Upper lobe of right lung (tissue), 1 donor: ENCODE measurements around the gene SIPA1L2. TPM values are rescaled to one million over a fixed set of nuclear protein-coding genes. Genes with fewer than 3 reads are reported as not detected.

Experiments
- ATAC-seq: fragments of 200-7000 bp; cut with Tn5 transposase; one replicate; pipeline ENCODE4 v1.9.1; 2020; ENCODE audit warnings: mild to moderate bottlenecking, moderate library complexity
- DNase-seq: peaks from one replicate; pipeline ENCODE4 v3.0.0-alpha.2; 2020
- H3K27ac ChIP-seq: fragments of 200-600 bp; one replicate; pipeline ENCODE4 v1.8.0; 2022
- H3K27me3 ChIP-seq: fragments of 200-600 bp; one replicate; pipeline ENCODE4 v1.8.0; 2022; ENCODE audit warnings: mild to moderate bottlenecking
- H3K36me3 ChIP-seq: fragments of 200-600 bp; one replicate; pipeline ENCODE4 v1.8.0; 2022
- H3K4me1 ChIP-seq: fragments of 200-600 bp; one replicate; pipeline ENCODE4 v1.8.0; 2022
- H3K4me3 ChIP-seq: fragments of 200-600 bp; one replicate; pipeline ENCODE4 v1.8.0; 2022; ENCODE audit warnings: mild to moderate bottlenecking
- H3K9me3 ChIP-seq: fragments of 200-600 bp; one replicate; pipeline ENCODE4 v1.8.0; 2022
- intact Hi-C: fragments of 100-400 bp; cut with DNase I; formaldehyde crosslinking; loops from one replicate; pipeline ENCODE4 v1.11.0; 2022
- total RNA-seq: library from RNA; stranded (reverse); fragmentation: NEBNext Ultra II Directional; extraction: Animal tissue kit (Norgen Biotek cat#: 25700); gene quantifications from one replicate; pipeline ENCODE4 v1.2.1, GENCODE V29; 2021
- TF ChIP-seq, protein P1 (sequence below): fragments of 200-600 bp; IDR thresholded peaks from one replicate; pipeline ENCODE4 v1.8.0; 2022; ENCODE audit warnings: antibody characterized with exemption
- donor health status: DM: no; HTN: yes; CAD: no; lungs with severe emphysema.

The SIPA1L2 gene
- total RNA-seq, 1 donor from 2014 or later = 38.3 TPM

DNA sequence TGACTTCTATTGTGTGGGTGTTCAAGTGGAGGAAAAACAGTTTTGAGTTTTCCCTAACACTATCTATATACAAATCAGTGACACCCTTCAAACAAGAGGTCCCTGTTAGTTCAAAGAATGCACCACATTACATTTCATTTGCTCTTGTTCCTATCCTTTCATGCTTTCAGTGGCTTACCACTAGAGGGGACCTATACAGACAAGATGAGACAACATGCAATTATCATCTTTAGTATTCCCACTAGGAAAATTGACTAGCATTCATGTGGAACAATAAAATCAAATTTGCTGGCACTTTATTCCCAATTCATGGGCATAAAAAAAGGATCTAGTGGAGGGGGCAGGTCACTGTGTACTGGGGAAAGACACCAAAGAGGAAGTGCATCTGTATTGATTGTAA is 13.3 kb upstream of the SIPA1L2 start:
- no peak overlapping the region for H3K27ac ChIP-seq
- no peak overlapping the region for H3K4me3 ChIP-seq
- no peaks in the 10 kb centered on the region for H3K9me3 ChIP-seq
- H3K4me1 ChIP-seq = no peaks in the 10 kb centered on the region
- ATAC-seq (no peak), DNase-seq (no peak)
- no peaks in the 10 kb centered on the region for H3K36me3 ChIP-seq
- TF ChIP-seq, protein P1, sequence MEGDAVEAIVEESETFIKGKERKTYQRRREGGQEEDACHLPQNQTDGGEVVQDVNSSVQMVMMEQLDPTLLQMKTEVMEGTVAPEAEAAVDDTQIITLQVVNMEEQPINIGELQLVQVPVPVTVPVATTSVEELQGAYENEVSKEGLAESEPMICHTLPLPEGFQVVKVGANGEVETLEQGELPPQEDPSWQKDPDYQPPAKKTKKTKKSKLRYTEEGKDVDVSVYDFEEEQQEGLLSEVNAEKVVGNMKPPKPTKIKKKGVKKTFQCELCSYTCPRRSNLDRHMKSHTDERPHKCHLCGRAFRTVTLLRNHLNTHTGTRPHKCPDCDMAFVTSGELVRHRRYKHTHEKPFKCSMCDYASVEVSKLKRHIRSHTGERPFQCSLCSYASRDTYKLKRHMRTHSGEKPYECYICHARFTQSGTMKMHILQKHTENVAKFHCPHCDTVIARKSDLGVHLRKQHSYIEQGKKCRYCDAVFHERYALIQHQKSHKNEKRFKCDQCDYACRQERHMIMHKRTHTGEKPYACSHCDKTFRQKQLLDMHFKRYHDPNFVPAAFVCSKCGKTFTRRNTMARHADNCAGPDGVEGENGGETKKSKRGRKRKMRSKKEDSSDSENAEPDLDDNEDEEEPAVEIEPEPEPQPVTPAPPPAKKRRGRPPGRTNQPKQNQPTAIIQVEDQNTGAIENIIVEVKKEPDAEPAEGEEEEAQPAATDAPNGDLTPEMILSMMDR = no peak
- intact Hi-C loops = no loop called here
- no peaks in the 10 kb centered on the region for H3K27me3 ChIP-seq

DNA sequence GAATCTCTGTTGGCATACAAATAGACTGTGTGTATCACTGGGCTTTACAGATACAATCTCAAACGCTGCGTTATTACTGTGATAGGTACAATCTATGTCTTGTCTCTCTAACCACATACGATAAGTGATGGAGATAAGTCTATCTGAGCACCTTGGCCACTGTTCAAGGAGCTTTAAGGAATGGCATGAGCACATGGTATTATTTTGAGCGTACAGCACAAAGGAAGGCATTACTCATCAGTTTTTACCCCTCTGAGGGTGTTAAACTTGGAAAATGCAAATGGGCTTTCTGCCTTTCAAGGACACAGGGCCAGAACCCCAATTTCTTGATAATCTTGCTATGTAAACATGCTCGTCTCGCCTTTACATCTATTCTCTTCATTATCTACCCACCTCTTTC is 11.6 kb upstream of the SIPA1L2 start:
- intact Hi-C loops = no loop called here
- TF ChIP-seq, protein P1 = no peak
- no peak for ATAC-seq
- H3K27me3 ChIP-seq = no peaks in the 10 kb centered on the region
- no peak overlapping the region for H3K27ac ChIP-seq
- no peaks in the 10 kb centered on the region for H3K4me1 ChIP-seq
- H3K4me3 ChIP-seq = no peak overlapping the region
- H3K9me3 ChIP-seq = no peaks in the 10 kb centered on the region
- no peaks in the 10 kb centered on the region for H3K36me3 ChIP-seq
- no peak for DNase-seq

DNA sequence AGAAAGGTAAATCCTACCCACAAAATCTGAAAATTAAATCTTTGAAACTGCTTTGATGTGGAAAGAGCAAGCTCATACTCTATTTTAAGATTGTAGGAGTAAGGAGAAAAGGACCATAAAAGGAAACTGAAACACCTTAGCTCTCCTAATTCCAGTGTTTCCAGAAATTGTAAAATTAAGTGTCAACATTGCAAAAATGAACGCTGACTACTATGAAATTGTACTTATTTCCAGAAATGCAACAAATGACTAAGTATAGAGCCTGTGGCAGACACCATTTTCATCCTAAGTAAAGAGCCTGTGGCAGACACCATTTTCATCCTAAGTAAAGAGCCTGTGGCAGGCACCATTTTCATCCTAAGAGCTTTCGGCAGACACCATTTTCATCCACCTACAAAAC is 6.9 kb upstream of the SIPA1L2 start:
- no peaks in the 10 kb centered on the region for H3K36me3 ChIP-seq
- intact Hi-C loops = no loop called here
- peaks cover 3% of the 10 kb centered on the region for H3K4me1 ChIP-seq
- no peak overlapping the region for H3K27ac ChIP-seq
- no peak for DNase-seq
- no peak for ATAC-seq
- H3K4me3 ChIP-seq = no peak overlapping the region
- H3K9me3 ChIP-seq = no peaks in the 10 kb centered on the region
- H3K27me3 ChIP-seq = no peaks in the 10 kb centered on the region
- TF ChIP-seq, protein P1 = no peak

DNA sequence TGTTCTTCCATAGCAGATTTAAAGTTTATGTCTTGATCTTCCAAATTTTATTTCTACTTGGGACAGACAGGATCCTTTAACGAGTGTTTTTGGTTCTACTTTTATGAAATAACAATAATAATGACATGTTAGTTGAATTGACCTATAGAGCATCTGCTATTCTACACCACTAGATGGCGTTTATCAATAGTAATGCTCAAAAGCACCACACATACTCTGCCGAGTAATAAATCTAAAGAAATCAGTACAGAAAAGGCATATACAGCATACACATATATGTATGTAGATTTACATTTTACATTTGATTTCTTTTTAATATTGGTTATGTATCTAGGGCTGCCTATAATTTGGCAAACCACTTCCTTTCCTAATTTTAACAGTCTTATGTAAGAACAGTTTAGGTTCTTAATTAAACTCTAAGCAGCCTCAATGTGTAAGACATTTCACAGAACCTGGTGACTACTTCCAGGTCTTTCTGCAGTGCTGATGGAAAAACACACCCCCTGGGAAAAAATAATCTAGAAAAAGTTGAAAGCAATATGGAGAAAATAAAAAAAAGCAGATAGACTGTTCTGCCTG is 5.9 kb upstream of the SIPA1L2 start:
- H3K4me3 ChIP-seq = no peak overlapping the region
- ATAC-seq = peak; percentile 73
- H3K27ac ChIP-seq = no peak overlapping the region
- TF ChIP-seq, protein P1 = peak; percentile 86
- DNase-seq = no peak
- intact Hi-C loops = no loop called here
- peaks cover 9% of the 10 kb centered on the region for H3K4me1 ChIP-seq
- no peaks in the 10 kb centered on the region for H3K9me3 ChIP-seq
- H3K36me3 ChIP-seq = no peaks in the 10 kb centered on the region
- H3K27me3 ChIP-seq = no peaks in the 10 kb centered on the region

DNA sequence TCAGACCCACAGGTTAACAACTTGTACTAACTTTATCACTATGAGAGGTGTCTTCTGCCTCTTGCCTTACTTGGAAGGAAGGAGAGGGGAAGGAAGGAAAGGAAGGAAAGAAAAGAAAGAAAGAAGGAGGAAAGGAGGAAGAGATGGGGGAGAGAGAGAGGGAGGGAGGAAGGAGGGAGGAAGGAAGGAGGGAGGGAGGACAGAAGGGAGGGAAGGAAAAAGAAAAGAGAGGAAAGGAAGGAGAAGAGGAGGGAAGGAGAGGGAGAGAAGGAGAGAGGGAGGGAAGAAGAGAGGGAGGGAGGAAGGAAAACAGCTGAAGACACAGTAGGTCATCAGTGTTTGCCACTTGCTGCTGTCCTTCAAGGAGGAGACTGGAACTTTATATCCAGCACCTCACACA is 5.3 kb upstream of the SIPA1L2 start:
- intact Hi-C loops = no loop called here
- DNase-seq = no peak
- H3K9me3 ChIP-seq = no peaks in the 10 kb centered on the region
- no peaks in the 10 kb centered on the region for H3K27me3 ChIP-seq
- peaks cover 11% of the 10 kb centered on the region for H3K4me1 ChIP-seq
- no peak for ATAC-seq
- TF ChIP-seq, protein P1 = no peak
- no peak overlapping the region for H3K4me3 ChIP-seq
- H3K36me3 ChIP-seq = no peaks in the 10 kb centered on the region
- no peak overlapping the region for H3K27ac ChIP-seq

DNA sequence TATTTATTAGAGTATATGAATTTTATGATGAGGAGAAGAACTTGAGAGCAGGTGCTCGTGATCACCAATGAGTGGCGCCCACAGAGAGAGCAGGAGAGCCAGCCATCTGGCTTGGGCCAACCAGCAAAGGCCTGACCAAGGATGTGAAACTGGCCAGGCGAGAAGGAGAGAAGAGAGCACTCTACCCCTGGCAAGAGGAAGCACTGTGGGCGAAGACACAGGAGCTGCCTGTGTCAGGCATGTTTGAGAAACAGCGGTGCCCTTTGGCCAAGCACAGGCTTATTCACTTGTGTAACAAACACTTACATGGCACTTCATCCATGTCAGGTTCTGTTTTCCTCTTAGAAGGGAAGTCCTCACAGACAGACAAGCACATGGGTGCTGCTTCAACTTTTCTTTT is 4.2 kb upstream of the SIPA1L2 start:
- H3K9me3 ChIP-seq = no peaks in the 10 kb centered on the region
- intact Hi-C loops = no loop called here
- no peak overlapping the region for H3K27ac ChIP-seq
- peak; percentile 85 for DNase-seq
- ATAC-seq = peak; percentile 78
- no peaks in the 10 kb centered on the region for H3K27me3 ChIP-seq
- H3K4me3 ChIP-seq = no peak overlapping the region
- TF ChIP-seq, protein P1 = no peak
- H3K36me3 ChIP-seq = no peaks in the 10 kb centered on the region
- H3K4me1 ChIP-seq = peaks cover 11% of the 10 kb centered on the region
